GM21447 (cell line): ENCODE data around the gene OR1F1.
"Not testable (repeated sequence)": the region's sequence is repeated elsewhere in the genome, so short reads cannot be mapped to it uniquely, and the experiment has no call there.

Experiments
- ATAC-seq: cut with Tn5 transposase; IDR thresholded peaks from one replicate; pipeline ENCODE4 v1.9.1; 2021; ENCODE audit not compliant: unreplicated experiment

The OR1F1 gene

GRCh38 chr16:3173892-3174617 lies 13.9 kb upstream of the OR1F1 start:
- ATAC-seq, result peak; percentile 35

GRCh38 chr16:3174618-3175148 lies 13.3 kb upstream of the OR1F1 start:
- ATAC-seq, result no peak

GRCh38 chr16:3175157-3176093 lies 12.6 kb upstream of the OR1F1 start:
- ATAC-seq, result no peak

- no peak for ATAC-seq
These were observed 8.4 kb upstream of the OR1F1 start for GRCh38 chr16:3179651-3180050.

GRCh38 chr16:3180445-3180878 lies 7.5 kb upstream of the OR1F1 start:
- ATAC-seq, result no peak

GRCh38 chr16:3182293-3182607 lies 5.8 kb upstream of the OR1F1 start:
- ATAC-seq, result not testable (repeated sequence)

GRCh38 chr16:3182608-3183444 lies 5.2 kb upstream of the OR1F1 start:
- ATAC-seq, result no peak

- ATAC-seq, result no peak
These were observed 4.4 kb upstream of the OR1F1 start for GRCh38 chr16:3183445-3184139.

GRCh38 chr16:3186946-3187690 lies 886 bp upstream of the OR1F1 start:
- ATAC-seq, result no peak

- ATAC-seq, result no peak
These were observed 596 bp downstream of the OR1F1 start for GRCh38 chr16:3188675-3188924.

GRCh38 chr16:3188925-3189825 lies 1.2 kb downstream of the OR1F1 start:
- no peak for ATAC-seq

GRCh38 chr16:3189869-3190268 lies 1.9 kb downstream of the OR1F1 start:
- ATAC-seq, result no peak

- ATAC-seq, result no peak
These were observed 2.9 kb downstream of the OR1F1 start for GRCh38 chr16:3190949-3191353.

GRCh38 chr16:3192476-3193019 lies 4.5 kb downstream of the OR1F1 start:
- ATAC-seq, result no peak

- no peak for ATAC-seq
These were observed 5.5 kb downstream of the OR1F1 start for GRCh38 chr16:3193221-3194212.

GRCh38 chr16:3194792-3195191 lies 6.8 kb downstream of the OR1F1 start:
- ATAC-seq, result no peak

GRCh38 chr16:3195975-3196374 lies 8.0 kb downstream of the OR1F1 start:
- no peak for ATAC-seq
